Activated CD8-positive, alpha-beta memory T cell treated with anti-CD3 and anti-CD28 coated beads, Interleukin-2, amount 50 U/mL, for 4 hours (primary cell): ENCODE results near the gene ERGIC1.

ENCODE experiments used
- DNase-seq: peaks from one replicate; pipeline ENCODE4 v3.0.0-alpha.2; 2020

ERGIC1 gene

GRCh38 chr5:172866802-172867748 lies 33.0 kb downstream of the ERGIC1 start:
- no peak for DNase-seq

GRCh38 chr5:172867761-172868435 lies 33.8 kb downstream of the ERGIC1 start:
- DNase-seq = no peak

- no peak for DNase-seq
These were observed 34.4 kb downstream of the ERGIC1 start for GRCh38 chr5:172868436-172868923.

- DNase-seq = no peak
These were observed 35.0 kb downstream of the ERGIC1 start for GRCh38 chr5:172868924-172869591.

GRCh38 chr5:172869691-172870090 lies 35.6 kb downstream of the ERGIC1 start:
- DNase-seq = no peak

- no peak for DNase-seq
These were observed 36.3 kb downstream of the ERGIC1 start for GRCh38 chr5:172870291-172870714.

- DNase-seq = no peak
These were observed 36.8 kb downstream of the ERGIC1 start for GRCh38 chr5:172870715-172871461.

- DNase-seq = no peak
These were observed 37.5 kb downstream of the ERGIC1 start for GRCh38 chr5:172871536-172871935.

GRCh38 chr5:172871982-172872381 lies 37.9 kb downstream of the ERGIC1 start:
- no peak for DNase-seq

GRCh38 chr5:172872997-172873491 lies 39.0 kb downstream of the ERGIC1 start:
- no peak for DNase-seq

GRCh38 chr5:172873513-172873912 lies 39.5 kb downstream of the ERGIC1 start:
- no peak for DNase-seq

GRCh38 chr5:172874647-172875504 lies 40.8 kb downstream of the ERGIC1 start:
- DNase-seq = no peak

GRCh38 chr5:172875505-172876279 lies 41.6 kb downstream of the ERGIC1 start:
- DNase-seq = no peak

- DNase-seq = no peak
These were observed 42.5 kb downstream of the ERGIC1 start for GRCh38 chr5:172876578-172876977.

- no peak for DNase-seq
These were observed 43.6 kb downstream of the ERGIC1 start for GRCh38 chr5:172877466-172878260.

GRCh38 chr5:172878585-172878932 lies 44.5 kb downstream of the ERGIC1 start:
- no peak for DNase-seq

- DNase-seq = no peak
These were observed 45.1 kb downstream of the ERGIC1 start for GRCh38 chr5:172878933-172879752.

GRCh38 chr5:172881691-172882370 lies 47.8 kb downstream of the ERGIC1 start:
- no peak for DNase-seq
